SHP77 (cell line): ENCODE measurements around the gene RTN4.
"Not testable (repeated sequence)": the region's sequence is repeated elsewhere in the genome, so short reads cannot be mapped to it uniquely, and the experiment has no call there.

ENCODE experiments used
- DNase-seq, 2 experiments: peaks; one replicate each; lab custom pipeline; 2025; lab: John Stamatoyannopoulos, UW

The RTN4 gene, protein sequence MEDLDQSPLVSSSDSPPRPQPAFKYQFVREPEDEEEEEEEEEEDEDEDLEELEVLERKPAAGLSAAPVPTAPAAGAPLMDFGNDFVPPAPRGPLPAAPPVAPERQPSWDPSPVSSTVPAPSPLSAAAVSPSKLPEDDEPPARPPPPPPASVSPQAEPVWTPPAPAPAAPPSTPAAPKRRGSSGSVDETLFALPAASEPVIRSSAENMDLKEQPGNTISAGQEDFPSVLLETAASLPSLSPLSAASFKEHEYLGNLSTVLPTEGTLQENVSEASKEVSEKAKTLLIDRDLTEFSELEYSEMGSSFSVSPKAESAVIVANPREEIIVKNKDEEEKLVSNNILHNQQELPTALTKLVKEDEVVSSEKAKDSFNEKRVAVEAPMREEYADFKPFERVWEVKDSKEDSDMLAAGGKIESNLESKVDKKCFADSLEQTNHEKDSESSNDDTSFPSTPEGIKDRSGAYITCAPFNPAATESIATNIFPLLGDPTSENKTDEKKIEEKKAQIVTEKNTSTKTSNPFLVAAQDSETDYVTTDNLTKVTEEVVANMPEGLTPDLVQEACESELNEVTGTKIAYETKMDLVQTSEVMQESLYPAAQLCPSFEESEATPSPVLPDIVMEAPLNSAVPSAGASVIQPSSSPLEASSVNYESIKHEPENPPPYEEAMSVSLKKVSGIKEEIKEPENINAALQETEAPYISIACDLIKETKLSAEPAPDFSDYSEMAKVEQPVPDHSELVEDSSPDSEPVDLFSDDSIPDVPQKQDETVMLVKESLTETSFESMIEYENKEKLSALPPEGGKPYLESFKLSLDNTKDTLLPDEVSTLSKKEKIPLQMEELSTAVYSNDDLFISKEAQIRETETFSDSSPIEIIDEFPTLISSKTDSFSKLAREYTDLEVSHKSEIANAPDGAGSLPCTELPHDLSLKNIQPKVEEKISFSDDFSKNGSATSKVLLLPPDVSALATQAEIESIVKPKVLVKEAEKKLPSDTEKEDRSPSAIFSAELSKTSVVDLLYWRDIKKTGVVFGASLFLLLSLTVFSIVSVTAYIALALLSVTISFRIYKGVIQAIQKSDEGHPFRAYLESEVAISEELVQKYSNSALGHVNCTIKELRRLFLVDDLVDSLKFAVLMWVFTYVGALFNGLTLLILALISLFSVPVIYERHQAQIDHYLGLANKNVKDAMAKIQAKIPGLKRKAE

DNA sequence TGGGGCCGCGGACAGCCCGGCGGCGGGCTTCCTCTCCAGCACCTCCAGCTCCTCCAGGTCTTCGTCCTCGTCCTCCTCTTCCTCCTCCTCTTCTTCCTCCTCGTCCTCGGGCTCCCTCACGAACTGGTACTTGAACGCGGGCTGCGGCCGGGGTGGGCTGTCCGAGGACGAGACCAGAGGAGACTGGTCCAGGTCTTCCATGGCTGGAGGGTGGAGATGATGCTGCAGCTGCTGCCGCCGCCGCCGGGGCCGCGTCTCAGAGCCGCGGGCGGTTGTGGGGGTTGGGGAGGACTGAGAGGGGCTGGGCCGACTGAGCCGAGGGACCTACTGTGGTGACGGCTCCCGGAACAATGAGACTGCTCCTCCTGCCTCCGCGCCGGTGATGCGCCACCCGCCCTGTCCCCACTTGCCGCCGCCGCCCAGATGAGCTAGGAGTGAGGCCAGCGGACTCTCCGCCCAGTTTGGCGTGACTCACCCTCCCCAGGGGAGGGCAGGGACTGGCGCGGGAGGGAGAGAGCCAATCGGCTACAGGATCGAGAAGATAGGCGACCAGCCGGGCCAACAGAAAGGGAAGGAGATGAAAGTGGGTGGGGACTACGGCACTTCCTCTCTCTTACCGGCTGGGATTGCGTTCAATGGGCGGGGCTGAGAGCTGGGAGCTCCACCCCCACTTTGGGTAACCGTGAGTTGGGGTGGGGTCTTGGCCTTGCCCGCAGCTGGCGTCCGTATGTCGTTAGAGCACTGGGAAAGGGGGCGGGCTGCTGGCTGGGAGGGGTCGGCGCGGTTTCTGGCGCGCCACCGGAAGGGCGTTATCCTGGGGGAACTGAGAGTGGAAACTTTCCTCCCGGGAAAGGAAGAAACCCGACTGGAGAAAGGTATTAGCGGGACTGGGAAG is at the start of gene RTN4:
RTN4 (minus strand) TSS at position 352 of the 895 bp plus-strand sequence; CDS start at position 201, 151 bp downstream.
- DNase-seq = peak; percentile 100

DNA sequence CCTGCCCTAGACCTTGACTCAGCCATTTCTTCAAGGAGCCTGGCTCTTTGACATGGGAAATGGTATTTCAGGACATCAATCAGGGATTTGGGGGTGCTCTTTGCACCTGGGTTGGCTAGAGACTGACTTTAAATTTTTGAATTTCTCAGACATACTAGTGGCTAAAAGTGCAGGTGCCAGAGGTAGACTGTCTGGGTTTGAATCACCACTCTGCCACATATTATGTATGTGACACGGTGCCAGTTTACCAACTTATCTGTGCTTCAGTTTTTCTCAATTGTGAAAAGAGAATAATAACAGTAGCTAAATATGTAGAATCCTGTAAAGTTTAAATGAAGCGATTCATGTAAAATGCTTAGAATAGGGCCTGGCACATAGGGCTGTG is 49.2 kb upstream of the RTN4 start:
- no peak for DNase-seq

DNA sequence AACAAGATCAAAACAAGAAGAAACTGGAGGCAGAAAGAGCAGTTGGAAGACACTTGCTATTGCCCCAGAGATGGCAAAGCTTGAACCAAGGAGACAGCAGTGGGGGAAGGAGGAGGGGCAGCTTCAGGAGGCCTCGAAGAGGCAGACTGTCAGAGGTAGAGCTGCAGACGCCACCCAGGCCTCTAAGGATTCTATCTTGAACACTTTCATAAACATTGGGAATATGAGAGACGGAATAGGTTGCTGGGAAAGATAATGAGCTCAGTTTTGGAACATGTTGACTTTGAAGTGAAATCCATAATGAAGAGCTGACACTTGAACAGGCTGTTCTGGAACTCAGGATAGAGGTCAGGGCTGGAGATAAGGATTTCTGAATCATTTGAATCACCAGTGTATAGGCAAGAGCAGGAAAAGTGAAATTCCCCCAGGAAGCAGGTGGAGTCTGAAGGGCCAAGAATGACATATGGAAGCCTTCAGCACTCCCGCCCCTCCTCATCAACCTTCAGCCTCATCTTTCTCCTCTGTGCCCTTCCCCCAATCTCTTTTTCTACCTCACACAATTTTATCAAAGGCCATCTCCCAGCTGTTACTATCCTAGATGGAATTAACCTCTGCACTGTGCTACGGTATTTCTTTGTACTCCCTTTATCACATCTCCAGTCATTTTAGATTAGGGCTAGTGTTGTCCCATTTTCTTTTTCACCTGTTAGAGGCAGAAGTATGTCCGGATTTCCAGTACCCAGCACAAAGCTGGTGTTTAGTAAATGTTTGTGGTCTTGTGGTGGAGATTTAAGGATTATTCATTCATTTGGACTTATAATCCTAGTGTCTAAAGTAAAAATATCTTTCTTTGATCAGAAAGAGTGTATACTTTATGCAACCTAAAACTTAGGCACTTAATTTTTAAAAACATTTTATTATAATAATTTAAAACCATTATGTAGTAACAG is 47.5 kb upstream of the RTN4 start:
- DNase-seq = peak; percentile 32 to 43

DNA sequence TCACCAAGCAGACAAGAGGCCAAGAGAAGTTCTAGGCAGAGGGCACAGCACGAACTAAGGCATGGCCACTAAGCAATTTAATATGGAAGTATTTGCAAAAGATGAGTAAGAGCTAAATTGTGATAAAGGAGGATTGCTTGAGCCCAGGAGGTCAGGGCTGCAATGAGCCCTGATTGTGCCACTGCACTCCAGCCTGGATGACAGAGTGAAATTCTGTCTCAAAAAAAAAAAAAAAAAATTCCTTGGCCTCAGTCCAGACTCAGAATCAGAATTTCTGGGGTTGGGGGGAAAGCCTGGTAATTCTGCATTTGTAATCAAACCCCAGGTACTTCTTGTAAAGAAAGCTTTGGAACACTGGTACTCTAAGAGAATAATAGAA is 46.8 kb upstream of the RTN4 start:
- DNase-seq = no peak

GRCh38 chr2:55096586-55096985 is 46.3 kb upstream of the RTN4 start:
- DNase-seq = no peak

DNA sequence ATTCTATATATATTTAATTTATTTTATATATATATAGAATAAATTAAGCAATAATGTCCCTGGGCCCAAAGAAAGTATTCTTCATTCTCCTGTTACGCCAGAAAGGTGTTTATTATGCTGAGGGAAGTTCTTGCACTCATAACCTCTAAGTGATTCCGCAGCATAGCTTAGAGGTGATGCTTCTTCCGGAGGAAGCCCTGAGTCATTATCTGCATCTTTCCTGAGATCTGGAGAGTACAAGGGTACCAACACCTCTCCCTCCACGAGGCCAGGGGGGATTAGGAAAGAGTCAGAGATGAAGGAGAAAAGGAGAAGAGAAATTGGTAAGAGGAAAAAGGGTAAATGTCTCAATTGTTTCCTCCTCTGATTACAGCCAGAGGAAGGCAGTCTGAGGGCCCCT is 43.1 kb upstream of the RTN4 start:
- DNase-seq = no peak

GRCh38 chr2:55092439-55092838 is 42.2 kb upstream of the RTN4 start:
- no peak for DNase-seq

DNA sequence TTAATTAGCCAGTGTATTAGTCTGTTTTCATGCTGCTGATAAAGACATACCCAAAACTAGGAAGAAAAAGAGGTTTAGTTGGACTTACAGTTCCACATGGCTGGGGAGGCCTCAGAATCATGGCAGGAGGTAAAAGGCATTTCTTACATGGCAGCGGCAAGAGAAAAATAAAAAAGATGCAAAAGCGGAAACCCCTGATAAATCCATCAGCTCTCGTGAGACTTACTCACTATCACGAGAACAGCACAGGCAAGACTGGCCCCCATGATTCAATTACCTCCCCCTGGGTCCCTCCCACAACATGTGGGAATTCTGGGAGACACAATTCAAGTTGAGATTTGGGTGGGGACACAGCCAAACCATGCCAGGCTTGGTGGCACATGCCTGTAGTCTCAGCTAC is 41.4 kb upstream of the RTN4 start:
- not testable (repeated sequence) for DNase-seq

DNA sequence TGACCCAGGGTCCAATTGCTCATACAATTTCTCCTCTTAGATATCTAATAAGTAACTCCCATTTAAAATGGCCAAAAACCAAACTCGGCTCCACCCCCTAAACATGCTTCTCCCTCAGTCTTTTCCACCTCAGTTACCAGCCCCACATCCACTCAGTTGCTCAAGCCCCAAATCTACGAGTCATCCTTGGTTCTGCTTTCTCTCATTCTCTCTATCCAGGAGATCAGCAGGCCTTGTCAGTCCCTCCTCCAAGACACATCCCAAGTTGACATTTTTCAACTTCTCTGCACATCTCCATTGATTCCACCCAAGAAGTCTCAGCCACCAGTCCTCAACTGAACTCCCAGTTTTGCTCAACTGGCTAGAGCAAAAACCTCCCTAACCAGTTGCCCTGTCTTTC is 40.5 kb upstream of the RTN4 start:
- no peak for DNase-seq

DNA sequence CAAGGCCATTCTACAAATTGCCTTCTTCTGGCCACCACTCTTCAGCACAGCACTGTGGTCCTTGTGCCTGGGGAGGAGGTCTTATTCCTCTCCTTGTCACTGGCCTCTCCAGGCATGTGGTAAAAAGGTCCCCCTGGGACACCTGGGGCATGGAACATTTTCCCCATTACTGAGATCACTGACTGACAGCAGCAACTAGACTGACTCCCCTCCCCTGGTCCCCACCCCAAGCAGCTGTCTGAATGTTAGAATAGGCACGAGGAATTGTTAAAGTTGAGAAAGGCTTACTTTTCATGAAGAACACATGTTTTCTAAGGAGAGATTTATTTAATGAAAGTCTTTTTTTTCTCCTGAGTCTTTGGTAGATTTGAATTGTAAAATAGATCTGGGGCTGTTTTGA is 39.5 kb upstream of the RTN4 start:
- DNase-seq = no peak

DNA sequence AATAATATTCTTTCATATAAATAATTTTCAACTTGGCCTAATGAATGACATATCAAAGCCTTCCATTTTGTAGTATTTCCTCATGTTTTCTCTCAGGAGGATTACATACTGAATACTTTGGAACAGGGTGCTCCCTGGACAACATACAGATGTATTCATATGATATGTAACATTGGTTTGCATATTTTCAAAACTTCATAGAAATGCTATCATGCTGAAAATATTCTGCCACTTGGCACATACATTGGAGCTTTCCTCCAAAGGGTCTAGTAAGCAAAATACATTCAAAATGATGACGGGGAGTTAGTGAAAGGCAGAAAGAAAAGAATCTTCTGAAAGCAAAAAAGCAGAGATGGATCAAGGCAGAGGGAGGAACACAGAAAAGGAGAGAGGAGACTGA is 38.1 kb upstream of the RTN4 start:
- no peak for DNase-seq

- no peak for DNase-seq
Measured at GRCh38 chr2:55087936-55088335, 37.7 kb upstream of the RTN4 start.

- DNase-seq = no peak
Measured at GRCh38 chr2:55087501-55087900, 37.2 kb upstream of the RTN4 start.

- DNase-seq = no peak
Measured at GRCh38 chr2:55085113-55086040, 35.1 kb upstream of the RTN4 start.

DNA sequence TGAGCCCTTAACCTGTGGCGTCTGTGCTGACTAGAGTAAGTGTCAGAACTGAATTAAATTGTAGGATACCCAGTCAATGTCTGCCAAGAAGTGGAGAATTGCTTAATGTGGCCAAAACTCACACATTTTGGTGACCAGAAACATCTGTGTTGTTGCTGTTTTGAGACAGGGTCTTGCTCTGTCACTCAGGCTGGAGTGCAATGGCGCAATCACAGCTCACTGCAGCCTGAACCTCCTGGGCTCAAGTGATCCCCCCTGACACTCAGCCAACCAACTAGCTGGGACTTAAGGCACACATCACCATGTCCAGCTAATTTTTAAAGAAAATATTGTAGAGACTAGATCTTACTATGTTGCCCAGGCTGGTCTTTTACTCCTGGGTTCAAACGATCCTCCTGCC is 34.4 kb upstream of the RTN4 start:
- no peak for DNase-seq

DNA sequence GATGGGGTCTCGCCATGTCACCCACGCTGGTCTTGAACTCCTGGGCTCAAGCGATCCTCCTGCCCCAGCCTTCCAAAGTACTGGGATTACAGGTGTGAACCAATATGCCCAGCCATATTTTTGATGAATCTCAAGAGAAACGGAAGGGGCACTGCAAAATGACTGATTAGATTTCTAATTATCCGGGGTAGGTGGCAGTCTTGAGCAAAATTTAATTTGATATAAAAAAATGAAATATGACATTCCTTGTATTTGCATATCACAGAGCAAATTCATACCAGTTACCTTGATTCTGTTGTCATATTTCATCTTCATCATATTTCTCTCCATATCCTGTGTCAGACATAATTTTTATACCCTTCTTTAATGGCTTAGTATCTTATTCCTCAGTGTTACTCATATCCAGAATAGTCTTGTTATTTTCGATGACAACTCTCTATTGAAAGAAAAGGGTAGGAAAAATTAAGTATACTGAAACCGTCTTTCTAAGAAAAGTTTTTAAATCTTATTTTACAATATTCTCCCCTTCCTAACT is 30.0 kb upstream of the RTN4 start:
- no peak for DNase-seq

- no peak for DNase-seq
Measured at GRCh38 chr2:55078956-55079355, 28.7 kb upstream of the RTN4 start.

GRCh38 chr2:55076721-55077120 is 26.5 kb upstream of the RTN4 start:
- DNase-seq = no peak

GRCh38 chr2:55076019-55076418 is 25.8 kb upstream of the RTN4 start:
- not testable (repeated sequence) for DNase-seq
